ENCODE data around the gene EIF3D. TPM values are rescaled to one million over a fixed set of nuclear protein-coding genes. Genes with fewer than 3 reads are reported as not detected.

Gene EIF3D
- total RNA-seq, 1 donor from 2014 or later = 97.8 TPM

GRCh38 chr22:36565159-36565507, 36.2 kb upstream of the EIF3D start:
- no peak for DNase-seq (ENCODE audit: low spot score)
- TF ChIP-seq CTCF (IDR thresholded peaks at IDR 0.05) = no peak
- H3K27ac Mint-ChIP-seq (ENCODE audit: unreplicated experiment) = no peak overlapping the region
- peaks cover 10% of the 10 kb centered on the region for H3K4me1 Mint-ChIP-seq (ENCODE audit: low read depth)
- H3K4me3 Mint-ChIP-seq (ENCODE audit: unreplicated experiment) = no peak overlapping the region
- H3K9me3 Mint-ChIP-seq (ENCODE audit: low read depth) = no peaks in the 10 kb centered on the region
- H3K36me3 Mint-ChIP-seq (ENCODE audit: low read depth) = no peaks in the 10 kb centered on the region
- peaks cover 10% of the 10 kb centered on the region for H3K27me3 Mint-ChIP-seq (ENCODE audit: low read depth)

- Mint-ChIP-seq H3K36me3 (ENCODE audit: low read depth) (no peaks in the 10 kb centered on the region), H3K9me3 (ENCODE audit: low read depth) (no peaks in the 10 kb centered on the region), H3K27ac (ENCODE audit: unreplicated experiment) (no peak overlapping the region), H3K4me1 (ENCODE audit: low read depth) (peaks cover 10% of the 10 kb centered on the region), H3K4me3 (ENCODE audit: unreplicated experiment) (no peak overlapping the region), H3K27me3 (ENCODE audit: low read depth) (peaks cover 10% of the 10 kb centered on the region)
- TF ChIP-seq CTCF (IDR thresholded peaks at IDR 0.05) = no peak
- DNase-seq (ENCODE audit: low spot score) = no peak
These were observed 35.6 kb upstream of the EIF3D start for GRCh38 chr22:36564422-36565158.

GRCh38 chr22:36563898-36564297, 34.9 kb upstream of the EIF3D start:
- Mint-ChIP-seq H3K27me3 (ENCODE audit: low read depth) (peaks cover 10% of the 10 kb centered on the region), H3K4me1 (ENCODE audit: low read depth) (peaks cover 10% of the 10 kb centered on the region), H3K4me3 (ENCODE audit: unreplicated experiment) (no peak overlapping the region), H3K27ac (ENCODE audit: unreplicated experiment) (no peak overlapping the region), H3K9me3 (ENCODE audit: low read depth) (no peaks in the 10 kb centered on the region), H3K36me3 (ENCODE audit: low read depth) (no peaks in the 10 kb centered on the region)
- TF ChIP-seq CTCF (IDR thresholded peaks at IDR 0.05) = no peak
- no peak for DNase-seq (ENCODE audit: low spot score)

- no peaks in the 10 kb centered on the region for H3K9me3 Mint-ChIP-seq (ENCODE audit: low read depth)
- no peak overlapping the region for H3K4me3 Mint-ChIP-seq (ENCODE audit: unreplicated experiment)
- DNase-seq (ENCODE audit: low spot score) = no peak
- TF ChIP-seq CTCF (IDR thresholded peaks at IDR 0.05) = no peak
- H3K4me1 Mint-ChIP-seq (ENCODE audit: low read depth) = peaks cover 10% of the 10 kb centered on the region
- H3K27ac Mint-ChIP-seq (ENCODE audit: unreplicated experiment) = no peak overlapping the region
- H3K36me3 Mint-ChIP-seq (ENCODE audit: low read depth) = no peaks in the 10 kb centered on the region
- peaks cover 10% of the 10 kb centered on the region for H3K27me3 Mint-ChIP-seq (ENCODE audit: low read depth)
These were observed 34.5 kb upstream of the EIF3D start for GRCh38 chr22:36563444-36563843.

- Mint-ChIP-seq H3K9me3 (ENCODE audit: low read depth) (no peaks in the 10 kb centered on the region), H3K27me3 (ENCODE audit: low read depth) (peaks cover 10% of the 10 kb centered on the region), H3K4me1 (ENCODE audit: low read depth) (peaks cover 10% of the 10 kb centered on the region), H3K27ac (ENCODE audit: unreplicated experiment) (no peak overlapping the region), H3K36me3 (ENCODE audit: low read depth) (no peaks in the 10 kb centered on the region), H3K4me3 (ENCODE audit: unreplicated experiment) (no peak overlapping the region)
- DNase-seq (ENCODE audit: low spot score) = no peak
- TF ChIP-seq CTCF (IDR thresholded peaks at IDR 0.05) = peak; percentile 43
These were observed 34.0 kb upstream of the EIF3D start for GRCh38 chr22:36563001-36563400.

Measured in chondrocyte (in vitro differentiated cells).